OCI-LY3 (cell line): Measurements from ENCODE around the gene APAF1.
"Not testable (repeated sequence)": the region's sequence is repeated elsewhere in the genome, so short reads cannot be mapped to it uniquely, and the experiment has no call there.

Experiments used
- H2AFZ ChIP-seq: fragments of 200-600, 300-600 bp; shearing (Covaris generic); 2 replicates; pipeline ENCODE4 v1.6.0; 2014; ENCODE audit warnings: antibody characterized with exemption, low read depth, low read length
- H3K27ac ChIP-seq: fragments of 200-600, 300-600 bp; sonication (generic); 2 replicates; pipeline ENCODE4 v1.5.1; 2014; ENCODE audit warnings: mild to moderate bottlenecking, low read length, moderate library complexity, mixed read lengths
- H3K27me3 ChIP-seq: fragments of 200-600, 300-600 bp; sonication (generic); 2 replicates; pipeline ENCODE4 v1.6.1; 2014; ENCODE audit warnings: low read depth, low read length, mixed read lengths
- H3K36me3 ChIP-seq: fragments of 200-600, 300-600 bp; sonication (generic); replicated peaks from 2 replicates; pipeline ENCODE3; 2014; ENCODE audit warnings: low read depth, low read length, mixed read lengths
- H3K4me1 ChIP-seq: fragments of 300-600, 200-600 bp; sonication (generic); 2 replicates; pipeline ENCODE4 v1.6.1; 2014; ENCODE audit warnings: low read length, mixed read lengths
- H3K4me2 ChIP-seq: fragments of 200-600, 300-600 bp; sonication (generic); 2 replicates; pipeline ENCODE4 v1.6.1; 2014; ENCODE audit warnings: low read length, mixed read lengths
- H3K4me3 ChIP-seq: fragments of 300-600, 200-600 bp; sonication (generic); 2 replicates; pipeline ENCODE4 v1.5.1; 2014; ENCODE audit warnings: antibody characterized with exemption, mild to moderate bottlenecking, low read length, moderate library complexity
- H3K79me2 ChIP-seq: fragments of 300-600, 200-600 bp; shearing (Covaris generic); 2 replicates; pipeline ENCODE4 v1.6.1; 2014; ENCODE audit warnings: mild to moderate bottlenecking, low read length, mixed read lengths
- H3K9ac ChIP-seq: fragments of 300-600, 200-600 bp; shearing (Covaris generic); 2 replicates; pipeline ENCODE4 v1.6.0; 2014; ENCODE audit warnings: mild to moderate bottlenecking, low read length, moderate library complexity
- H3K9me3 ChIP-seq: fragments of 200-600, 300-600 bp; shearing (Covaris generic); 2 replicates; pipeline ENCODE4 v1.6.1; 2014; ENCODE audit warnings: low read length, mixed read lengths; ENCODE audit not compliant: insufficient read depth
- H4K20me1 ChIP-seq: fragments of 200-600, 300-600 bp; sonication (generic); 2 replicates; pipeline ENCODE4 v1.6.1; 2016; ENCODE audit warnings: low read length, mixed read lengths; ENCODE audit not compliant: insufficient read depth
- EZH2phosphoT487 ChIP-seq: fragments of 200-600 bp; shearing (Covaris generic); IDR thresholded peaks from 2 replicates; pipeline ENCODE4 v1.6.1; 2018; ENCODE audit warnings: antibody characterized with exemption, mixed run types, low read depth
- TF ChIP-seq, protein P1 (sequence below): fragments of 200-600, 300-600 bp; sonication (generic); IDR thresholded peaks from 2 replicates; pipeline ENCODE4 v1.5.1; 2014; ENCODE audit warnings: antibody characterized with exemption, low read length, low read depth

APAF1 gene

DNA sequence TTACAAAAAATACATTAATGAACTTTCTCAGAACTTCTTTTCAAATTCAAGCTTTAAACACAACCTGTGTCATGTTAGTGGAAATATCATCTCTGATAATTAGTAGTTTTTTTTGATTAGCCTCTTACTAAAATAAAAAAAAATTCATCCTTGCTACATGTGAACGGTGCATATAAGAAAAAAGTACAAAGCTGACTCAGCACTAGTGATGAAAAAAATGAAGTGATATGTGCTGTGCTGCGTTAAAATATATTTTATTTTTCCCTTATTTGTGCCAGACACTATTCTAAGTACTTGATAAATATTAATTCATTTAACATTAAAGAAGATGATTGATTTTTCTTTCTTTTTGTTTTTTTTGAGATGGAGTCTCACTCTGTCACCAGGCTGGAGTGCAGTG is 8.0 kb upstream of the APAF1 start:
- no peak overlapping the region for H3K27ac ChIP-seq
- H3K4me3 ChIP-seq, result no peak overlapping the region
- H3K79me2 ChIP-seq, result peaks cover 58% of the 10 kb centered on the region

DNA sequence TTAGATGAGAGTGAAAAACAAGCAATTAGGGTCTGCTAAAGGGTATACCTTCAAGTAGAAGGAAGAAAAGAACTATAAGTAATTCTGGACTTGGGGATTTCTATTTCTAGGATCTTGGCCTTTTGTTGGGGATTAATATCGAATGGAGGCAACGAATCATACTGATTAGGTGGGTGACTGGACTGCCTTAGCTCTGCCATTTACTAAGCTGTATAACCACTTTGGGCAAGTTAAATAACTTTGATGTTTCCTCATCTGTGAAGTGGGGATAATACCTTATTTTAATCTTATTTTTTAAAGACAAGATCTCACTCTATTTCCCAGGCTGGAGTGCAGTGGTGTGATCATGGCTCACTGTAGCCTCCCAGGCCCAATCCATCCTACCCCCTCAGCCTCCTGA is 7.1 kb upstream of the APAF1 start:
- Histone ChIP-seq H2AFZ (no peak overlapping the region), H3K27ac (no peak overlapping the region), H3K27me3 (no peaks in the 10 kb centered on the region), H3K4me2 (no peak overlapping the region), H3K36me3 (peaks cover 21% of the 10 kb centered on the region), H3K9ac (no peak overlapping the region), H3K79me2 (peaks cover 64% of the 10 kb centered on the region), H3K9me3 (no peaks in the 10 kb centered on the region), H3K4me3 (no peak overlapping the region), H3K4me1 (peaks cover 17% of the 10 kb centered on the region), H4K20me1 (peaks cover 34% of the 10 kb centered on the region)
- no peak for TF ChIP-seq EZH2phosphoT487
- TF ChIP-seq, protein P1, sequence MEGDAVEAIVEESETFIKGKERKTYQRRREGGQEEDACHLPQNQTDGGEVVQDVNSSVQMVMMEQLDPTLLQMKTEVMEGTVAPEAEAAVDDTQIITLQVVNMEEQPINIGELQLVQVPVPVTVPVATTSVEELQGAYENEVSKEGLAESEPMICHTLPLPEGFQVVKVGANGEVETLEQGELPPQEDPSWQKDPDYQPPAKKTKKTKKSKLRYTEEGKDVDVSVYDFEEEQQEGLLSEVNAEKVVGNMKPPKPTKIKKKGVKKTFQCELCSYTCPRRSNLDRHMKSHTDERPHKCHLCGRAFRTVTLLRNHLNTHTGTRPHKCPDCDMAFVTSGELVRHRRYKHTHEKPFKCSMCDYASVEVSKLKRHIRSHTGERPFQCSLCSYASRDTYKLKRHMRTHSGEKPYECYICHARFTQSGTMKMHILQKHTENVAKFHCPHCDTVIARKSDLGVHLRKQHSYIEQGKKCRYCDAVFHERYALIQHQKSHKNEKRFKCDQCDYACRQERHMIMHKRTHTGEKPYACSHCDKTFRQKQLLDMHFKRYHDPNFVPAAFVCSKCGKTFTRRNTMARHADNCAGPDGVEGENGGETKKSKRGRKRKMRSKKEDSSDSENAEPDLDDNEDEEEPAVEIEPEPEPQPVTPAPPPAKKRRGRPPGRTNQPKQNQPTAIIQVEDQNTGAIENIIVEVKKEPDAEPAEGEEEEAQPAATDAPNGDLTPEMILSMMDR, result no peak

More for the DNA sequence above, 8.0 kb upstream of the APAF1 start:
- Histone ChIP-seq H3K9me3 (no peaks in the 10 kb centered on the region), H2AFZ (no peak overlapping the region), H3K36me3 (peaks cover 28% of the 10 kb centered on the region), H3K9ac (no peak overlapping the region), H4K20me1 (peaks cover 34% of the 10 kb centered on the region), H3K27me3 (no peaks in the 10 kb centered on the region), H3K4me2 (no peak overlapping the region), H3K4me1 (peaks cover 16% of the 10 kb centered on the region)
- TF ChIP-seq, protein P1, result no peak
- no peak for TF ChIP-seq EZH2phosphoT487

DNA sequence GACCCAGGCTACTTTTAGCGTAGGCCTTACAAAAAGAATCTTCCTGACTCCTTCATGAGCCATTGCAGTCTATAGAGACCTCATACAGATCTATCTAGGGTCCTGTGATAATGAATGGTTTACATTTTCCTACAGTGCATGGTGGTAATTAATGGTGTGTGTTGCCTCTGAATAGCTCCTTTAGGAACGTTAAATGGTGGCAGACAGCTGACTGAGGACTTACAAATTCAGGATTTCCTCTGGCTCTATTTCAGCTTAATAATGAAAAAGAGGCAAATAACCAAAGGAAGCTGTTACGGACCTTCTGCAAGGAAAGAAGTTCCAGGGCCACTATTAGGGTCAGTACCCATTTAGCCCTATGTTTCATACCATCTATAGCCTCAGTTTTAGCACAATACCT is 5.6 kb upstream of the APAF1 start:
- TF ChIP-seq, protein P1, result no peak
- Histone ChIP-seq H3K4me3 (no peak overlapping the region), H3K27me3 (no peaks in the 10 kb centered on the region), H3K4me2 (no peak overlapping the region), H2AFZ (no peak overlapping the region), H3K27ac (no peak overlapping the region), H3K79me2 (peaks cover 72% of the 10 kb centered on the region), H3K9ac (no peak overlapping the region), H4K20me1 (peaks cover 34% of the 10 kb centered on the region), H3K36me3 (peaks cover 19% of the 10 kb centered on the region), H3K9me3 (no peaks in the 10 kb centered on the region), H3K4me1 (peaks cover 22% of the 10 kb centered on the region)

DNA sequence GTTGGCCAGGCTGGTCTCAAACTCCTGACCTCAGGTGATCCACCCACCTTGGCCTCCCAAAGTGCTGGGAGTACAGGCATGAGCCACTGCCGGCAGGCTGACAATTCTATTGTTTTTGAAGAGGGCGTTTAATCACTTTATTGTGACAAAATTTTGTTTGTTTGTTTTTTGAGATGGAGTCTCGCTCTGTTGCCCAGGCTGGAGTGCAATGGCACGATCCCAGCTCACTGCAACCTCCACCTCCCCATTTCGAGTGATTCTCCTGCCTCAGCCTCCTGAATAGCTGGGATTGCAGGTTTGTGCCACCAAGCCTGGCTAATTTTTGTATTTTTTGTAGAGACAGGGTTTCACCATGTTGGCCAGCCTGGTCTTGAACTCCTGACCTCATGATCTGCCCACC is 2.3 kb upstream of the APAF1 start:
- H3K27ac ChIP-seq, result not testable (repeated sequence)

DNA sequence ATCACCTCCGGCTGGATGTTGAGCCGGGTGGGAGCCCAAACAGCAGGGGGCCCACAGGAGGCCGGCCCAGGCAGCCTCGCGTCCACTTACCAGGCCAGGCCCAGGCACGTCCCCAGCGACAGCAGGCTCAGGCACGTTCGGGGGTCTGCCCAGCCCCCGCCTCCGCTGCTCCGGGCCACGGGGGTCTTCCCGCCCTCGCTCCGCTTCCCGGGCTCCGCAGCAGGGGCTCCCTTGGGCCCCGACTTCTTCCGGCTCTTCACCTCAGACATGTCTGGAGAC is 718 bp upstream of the APAF1 start:
- Histone ChIP-seq H3K27me3 (no peaks in the 10 kb centered on the region), H3K9me3 (no peaks in the 10 kb centered on the region), H4K20me1 (peaks cover 7% of the 10 kb centered on the region), H3K36me3 (peaks cover 31% of the 10 kb centered on the region), H3K27ac (peak overlapping the region; percentile 77), H3K4me2 (peak overlapping the region; percentile 86), H3K4me1 (peaks cover 14% of the 10 kb centered on the region), H3K79me2 (peaks cover 57% of the 10 kb centered on the region), H3K9ac (peak overlapping the region; percentile 83), H3K4me3 (peak overlapping the region; percentile 82), H2AFZ (peak overlapping the region; percentile 6; the same call in 1 of the 2 replicates)
- no peak for TF ChIP-seq EZH2phosphoT487
- TF ChIP-seq, protein P1, result no peak

More for the DNA sequence above, 2.3 kb upstream of the APAF1 start:
- H3K27me3 ChIP-seq, H3K9me3 ChIP-seq, H2AFZ ChIP-seq, H3K9ac ChIP-seq, H3K4me3 ChIP-seq: not testable (repeated sequence)
- Histone ChIP-seq H3K79me2 (peaks cover 65% of the 10 kb centered on the region), H3K4me2 (peak overlapping the region; percentile 86), H4K20me1 (peaks cover 20% of the 10 kb centered on the region), H3K4me1 (peaks cover 14% of the 10 kb centered on the region), H3K36me3 (peaks cover 16% of the 10 kb centered on the region)
